ENCODE data around the gene PAQR8.

DNA sequence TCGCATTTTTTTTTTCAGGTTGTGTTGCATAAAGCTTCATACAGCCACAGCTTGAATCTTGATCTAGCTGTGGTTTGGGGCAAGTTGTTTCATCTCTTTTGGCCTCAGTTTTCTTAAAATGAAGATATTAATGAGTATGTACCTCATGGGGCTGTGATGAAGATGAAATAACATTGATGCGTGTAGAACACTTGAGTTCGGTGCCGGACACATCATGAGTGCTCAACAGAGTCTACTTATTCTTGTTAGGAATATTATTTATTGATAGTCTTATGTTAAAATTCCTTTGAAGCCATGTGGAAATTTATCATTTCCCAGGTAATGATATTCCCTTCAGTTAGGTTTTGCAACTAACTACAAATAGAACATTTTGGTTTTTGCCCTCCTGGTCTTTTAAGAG lies 3.4 kb downstream of the PAQR8 start:
- TF ChIP-seq, protein P1, sequence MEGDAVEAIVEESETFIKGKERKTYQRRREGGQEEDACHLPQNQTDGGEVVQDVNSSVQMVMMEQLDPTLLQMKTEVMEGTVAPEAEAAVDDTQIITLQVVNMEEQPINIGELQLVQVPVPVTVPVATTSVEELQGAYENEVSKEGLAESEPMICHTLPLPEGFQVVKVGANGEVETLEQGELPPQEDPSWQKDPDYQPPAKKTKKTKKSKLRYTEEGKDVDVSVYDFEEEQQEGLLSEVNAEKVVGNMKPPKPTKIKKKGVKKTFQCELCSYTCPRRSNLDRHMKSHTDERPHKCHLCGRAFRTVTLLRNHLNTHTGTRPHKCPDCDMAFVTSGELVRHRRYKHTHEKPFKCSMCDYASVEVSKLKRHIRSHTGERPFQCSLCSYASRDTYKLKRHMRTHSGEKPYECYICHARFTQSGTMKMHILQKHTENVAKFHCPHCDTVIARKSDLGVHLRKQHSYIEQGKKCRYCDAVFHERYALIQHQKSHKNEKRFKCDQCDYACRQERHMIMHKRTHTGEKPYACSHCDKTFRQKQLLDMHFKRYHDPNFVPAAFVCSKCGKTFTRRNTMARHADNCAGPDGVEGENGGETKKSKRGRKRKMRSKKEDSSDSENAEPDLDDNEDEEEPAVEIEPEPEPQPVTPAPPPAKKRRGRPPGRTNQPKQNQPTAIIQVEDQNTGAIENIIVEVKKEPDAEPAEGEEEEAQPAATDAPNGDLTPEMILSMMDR (conservative IDR thresholded peaks at IDR 0.05): no peak
- TF ChIP-seq ZFX (IDR thresholded peaks at IDR 0.05): no peak

Measured in C4-2B (cell line).